GM18517 (cell line): ENCODE results near the gene CNTNAP1.
A peak's percentile ranks its signal among the peaks of the same experiment; 100 is the strongest.

Experiments
- ATAC-seq: cut with Tn5 transposase; IDR thresholded peaks from one replicate; pipeline ENCODE4 v1.9.1; 2021; ENCODE audit warnings: mild to moderate bottlenecking, moderate library complexity; ENCODE audit not compliant: unreplicated experiment

The CNTNAP1 gene

DNA sequence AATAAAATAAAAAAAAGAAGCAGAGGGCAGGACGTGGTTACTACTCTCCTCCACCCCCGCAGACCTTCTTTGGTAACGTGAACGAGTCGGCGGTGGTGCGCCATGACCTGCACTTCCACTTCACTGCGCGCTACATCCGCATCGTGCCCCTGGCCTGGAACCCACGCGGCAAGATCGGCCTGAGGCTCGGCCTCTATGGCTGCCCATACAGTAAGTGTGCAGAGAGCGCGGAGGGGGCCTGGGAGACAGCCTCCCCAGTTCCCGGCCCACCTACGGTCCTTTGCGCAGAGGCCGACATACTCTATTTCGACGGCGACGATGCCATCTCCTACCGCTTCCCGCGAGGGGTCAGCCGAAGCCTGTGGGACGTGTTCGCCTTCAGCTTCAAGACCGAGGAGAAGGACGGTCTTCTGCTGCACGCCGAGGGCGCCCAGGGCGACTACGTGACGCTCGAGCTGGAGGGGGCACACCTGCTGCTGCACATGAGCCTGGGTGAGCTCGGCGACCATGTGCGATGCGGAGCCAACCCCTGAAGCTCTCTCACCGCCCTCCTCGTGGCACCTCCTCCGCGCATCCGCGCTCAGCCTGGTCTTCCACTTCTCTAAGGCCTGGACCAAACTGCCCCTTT is 2.7 kb downstream of the CNTNAP1 start:
- ATAC-seq = no peak

DNA sequence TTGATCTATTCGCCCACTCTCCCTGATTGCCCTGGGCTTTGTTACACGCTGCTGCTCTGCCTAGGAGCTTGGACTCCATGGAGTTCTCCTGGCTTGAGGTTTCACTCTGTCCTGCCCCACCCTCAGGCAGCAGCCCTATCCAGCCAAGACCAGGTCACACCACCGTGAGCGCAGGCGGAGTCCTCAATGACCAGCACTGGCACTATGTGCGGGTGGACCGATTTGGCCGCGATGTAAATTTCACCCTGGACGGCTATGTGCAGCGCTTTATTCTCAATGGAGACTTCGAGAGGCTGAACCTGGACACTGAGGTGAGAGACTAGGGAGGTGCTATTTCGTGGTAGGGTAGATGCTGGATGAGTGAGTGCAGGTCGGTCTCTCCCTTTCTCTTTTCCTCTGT is 3.5 kb downstream of the CNTNAP1 start:
- ATAC-seq = no peak

DNA sequence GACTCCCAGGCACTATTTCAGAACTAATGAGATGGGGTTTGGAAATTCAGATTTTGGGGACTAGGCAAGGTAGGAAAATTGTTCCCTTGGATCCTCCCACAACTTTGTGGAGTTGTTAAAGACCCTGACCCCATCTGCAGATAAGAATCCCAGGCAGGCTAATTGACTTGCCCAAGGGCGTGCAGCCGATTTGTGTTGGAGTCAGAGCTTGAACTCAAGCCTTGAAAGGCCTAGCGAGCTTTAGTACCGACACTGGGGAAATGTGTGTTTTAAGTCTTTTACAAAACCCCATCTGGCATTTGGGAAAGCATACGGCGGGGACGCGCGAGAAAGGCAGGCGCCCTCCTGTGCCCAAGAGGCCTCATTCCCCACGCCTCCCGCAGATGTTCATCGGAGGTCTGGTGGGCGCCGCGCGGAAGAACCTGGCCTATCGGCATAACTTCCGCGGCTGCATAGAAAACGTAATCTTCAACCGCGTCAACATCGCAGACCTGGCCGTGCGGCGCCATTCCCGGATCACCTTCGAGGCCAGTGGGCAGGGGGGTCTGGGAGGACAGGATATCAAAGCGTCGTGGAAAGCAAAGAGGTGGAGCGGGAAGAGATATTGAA is 4.3 kb downstream of the CNTNAP1 start:
- no peak for ATAC-seq

DNA sequence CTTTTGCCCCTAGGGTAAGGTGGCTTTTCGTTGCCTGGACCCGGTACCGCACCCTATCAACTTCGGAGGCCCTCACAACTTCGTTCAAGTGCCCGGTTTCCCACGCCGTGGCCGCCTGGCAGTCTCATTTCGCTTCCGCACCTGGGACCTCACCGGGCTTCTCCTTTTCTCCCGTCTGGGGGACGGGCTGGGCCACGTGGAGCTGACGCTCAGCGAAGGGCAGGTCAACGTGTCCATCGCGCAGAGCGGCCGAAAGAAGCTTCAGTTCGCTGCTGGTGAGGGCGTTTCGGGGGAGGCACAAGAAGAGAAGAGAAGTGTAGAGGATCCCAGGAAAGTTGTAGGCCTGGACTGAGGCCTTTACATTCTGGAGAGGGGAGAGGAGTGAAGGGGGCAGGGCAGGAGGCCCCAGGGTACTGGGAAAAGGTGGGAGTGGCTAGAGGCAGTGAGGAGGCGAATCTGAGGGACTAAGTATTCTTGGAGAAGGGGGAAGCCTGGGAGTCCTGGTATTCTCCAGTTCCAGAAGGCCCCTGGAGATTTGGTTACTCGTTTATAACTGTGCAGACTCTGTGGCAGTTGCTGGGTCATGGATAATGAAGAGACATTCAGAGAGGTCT is 5.5 kb downstream of the CNTNAP1 start:
- no peak for ATAC-seq

DNA sequence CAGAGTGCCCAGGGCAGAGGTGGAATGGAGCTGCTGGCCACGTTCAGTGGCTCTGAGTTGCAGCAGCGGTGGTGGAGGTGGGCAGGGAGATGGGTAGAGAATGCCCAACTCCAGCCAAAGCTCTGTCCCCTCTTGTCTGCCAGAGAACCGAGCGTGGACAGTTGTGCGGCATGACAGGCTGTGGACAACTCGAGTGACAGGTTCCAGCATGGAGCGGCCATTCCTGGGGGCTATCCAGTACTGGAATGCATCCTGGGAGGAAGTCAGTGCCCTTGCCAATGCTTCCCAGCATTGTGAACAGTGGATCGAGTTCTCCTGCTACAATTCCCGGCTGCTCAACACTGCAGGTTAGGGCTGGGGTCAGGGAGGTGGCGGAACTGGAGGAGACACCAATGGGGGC is 8.3 kb downstream of the CNTNAP1 start:
- ATAC-seq = no peak

DNA sequence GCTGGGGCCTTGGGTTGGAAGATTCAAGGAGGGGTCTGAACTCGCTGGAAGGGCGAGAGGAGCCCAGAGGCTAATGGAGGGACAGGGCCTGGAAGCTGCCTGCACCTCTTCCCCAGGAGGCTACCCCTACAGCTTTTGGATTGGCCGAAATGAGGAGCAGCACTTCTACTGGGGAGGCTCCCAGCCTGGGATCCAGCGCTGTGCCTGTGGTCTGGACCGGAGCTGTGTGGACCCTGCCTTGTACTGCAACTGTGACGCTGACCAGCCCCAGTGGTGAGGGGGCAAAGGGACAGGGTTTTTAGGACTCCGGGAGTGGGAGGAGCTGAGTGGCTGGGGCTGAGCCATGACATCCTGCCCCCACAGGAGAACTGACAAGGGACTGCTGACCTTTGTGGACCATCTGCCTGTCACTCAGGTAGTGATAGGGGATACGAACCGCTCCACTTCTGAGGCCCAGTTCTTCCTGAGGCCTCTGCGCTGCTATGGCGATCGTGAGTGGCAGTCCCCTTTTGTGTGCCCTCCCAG is 8.8 kb downstream of the CNTNAP1 start:
- no peak for ATAC-seq

DNA sequence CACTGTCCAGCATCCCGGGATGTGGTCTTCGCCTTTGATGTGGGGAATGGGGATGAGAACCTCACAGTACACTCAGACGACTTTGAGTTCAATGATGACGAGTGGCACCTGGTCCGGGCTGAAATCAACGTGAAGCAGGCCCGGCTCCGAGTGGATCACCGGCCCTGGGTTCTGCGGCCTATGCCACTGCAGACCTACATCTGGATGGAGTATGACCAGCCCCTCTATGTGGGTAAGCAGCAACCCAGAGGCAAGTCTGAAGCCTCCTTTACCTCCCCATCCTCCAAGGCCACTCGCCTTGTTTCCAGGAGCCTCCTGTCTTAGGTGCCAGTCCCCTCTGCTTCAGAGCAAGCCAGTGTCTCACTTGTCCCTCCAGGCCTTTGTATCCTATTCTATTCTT is 10.2 kb downstream of the CNTNAP1 start:
- no peak for ATAC-seq

DNA sequence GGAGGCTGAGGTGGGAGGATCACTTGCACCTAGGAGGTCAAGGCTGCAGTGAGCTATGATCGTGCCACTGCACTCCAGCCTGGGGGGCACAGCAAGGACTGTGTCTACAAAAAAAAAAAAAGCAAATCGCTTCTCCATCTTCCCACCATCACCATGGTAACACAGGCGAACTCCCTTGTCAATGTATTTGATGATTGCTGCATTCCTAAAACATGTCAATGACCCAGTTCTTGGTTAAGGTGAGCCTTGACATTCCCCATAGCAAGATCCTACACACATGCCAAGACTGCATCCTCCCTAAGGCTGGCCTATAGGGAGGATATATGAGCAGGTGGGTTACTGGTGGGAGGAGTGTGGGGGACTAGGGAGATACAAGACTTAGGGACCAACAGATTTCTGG is 12.2 kb downstream of the CNTNAP1 start:
- no peak for ATAC-seq

DNA sequence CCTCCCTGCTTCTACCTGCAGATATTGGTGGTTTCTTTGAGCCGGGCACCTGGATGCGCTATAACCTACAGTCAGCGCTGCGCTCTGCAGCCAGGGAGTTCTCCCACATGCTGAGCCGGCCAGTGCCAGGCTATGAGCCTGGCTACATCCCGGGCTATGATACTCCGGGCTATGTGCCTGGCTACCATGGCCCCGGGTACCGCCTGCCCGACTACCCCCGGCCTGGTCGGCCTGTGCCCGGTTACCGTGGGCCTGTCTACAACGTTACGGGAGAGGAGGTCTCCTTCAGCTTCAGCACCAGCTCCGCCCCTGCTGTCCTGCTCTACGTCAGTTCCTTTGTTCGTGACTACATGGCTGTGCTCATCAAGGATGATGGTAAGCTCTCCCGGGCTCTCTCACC is 13.2 kb downstream of the CNTNAP1 start:
- no peak for ATAC-seq

DNA sequence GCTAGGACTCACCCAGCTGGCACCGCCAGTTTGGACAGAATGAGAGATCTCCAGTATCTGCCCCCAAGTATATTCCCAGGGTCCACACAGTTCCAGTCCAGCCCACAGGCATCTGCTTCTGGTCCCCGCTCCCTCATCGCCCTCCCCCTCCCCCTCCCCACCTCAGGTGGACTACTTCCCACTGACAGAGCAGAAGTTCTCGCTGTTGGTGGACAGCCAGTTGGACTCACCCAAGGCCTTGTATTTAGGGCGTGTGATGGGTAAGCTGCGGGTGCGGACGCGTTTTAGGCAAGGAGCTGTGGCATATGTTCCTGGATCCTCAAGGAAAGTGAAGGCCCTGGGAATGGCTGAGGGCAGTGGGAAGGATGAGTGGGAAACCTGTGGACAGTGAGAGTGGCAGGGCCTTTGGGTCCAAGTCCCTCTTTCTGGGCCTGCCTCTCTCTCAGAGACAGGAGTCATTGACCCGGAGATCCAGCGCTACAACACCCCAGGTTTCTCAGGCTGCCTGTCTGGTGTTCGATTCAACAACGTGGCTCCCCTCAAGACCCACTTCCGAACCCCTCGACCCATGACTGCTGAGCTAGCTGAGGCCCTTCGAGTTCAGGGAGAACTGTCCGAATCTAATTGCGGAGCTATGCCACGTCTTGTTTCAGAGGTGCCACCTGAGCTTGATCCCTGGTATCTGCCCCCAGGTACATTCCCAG is 14.9 kb downstream of the CNTNAP1 start:
- ATAC-seq = no peak

DNA sequence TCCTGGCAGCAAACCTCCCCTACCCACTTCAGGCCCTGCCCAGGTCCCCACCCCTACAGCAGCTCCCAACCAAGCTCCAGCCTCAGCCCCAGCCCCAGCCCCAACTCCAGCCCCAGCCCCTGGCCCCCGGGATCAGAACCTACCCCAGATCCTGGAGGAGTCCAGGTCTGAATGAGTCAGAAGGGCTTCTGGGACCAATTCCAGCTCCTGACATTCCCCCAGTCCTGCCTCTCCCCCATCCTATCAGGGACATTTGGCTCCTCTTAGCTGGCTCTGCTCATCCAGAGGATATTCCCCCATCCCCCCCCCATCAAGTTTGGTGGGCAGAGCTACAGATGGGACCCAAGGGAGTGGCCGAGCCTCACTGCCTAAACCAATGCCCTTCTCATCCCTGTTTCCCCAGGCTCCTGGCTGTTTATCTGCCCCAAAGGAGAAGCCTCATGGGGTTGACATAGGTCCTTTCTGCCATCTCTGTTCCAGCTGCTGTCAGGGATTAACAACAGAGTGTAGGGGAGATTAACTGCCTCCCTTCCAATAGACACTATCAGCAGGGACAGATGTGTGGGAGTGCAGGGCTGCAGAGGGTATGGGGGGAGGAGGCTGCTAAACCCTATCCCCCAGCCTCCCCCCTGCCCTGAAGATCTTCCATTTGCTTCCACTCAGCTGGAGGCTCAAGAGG is 16.5 kb downstream of the CNTNAP1 start:
- ATAC-seq = no peak

DNA sequence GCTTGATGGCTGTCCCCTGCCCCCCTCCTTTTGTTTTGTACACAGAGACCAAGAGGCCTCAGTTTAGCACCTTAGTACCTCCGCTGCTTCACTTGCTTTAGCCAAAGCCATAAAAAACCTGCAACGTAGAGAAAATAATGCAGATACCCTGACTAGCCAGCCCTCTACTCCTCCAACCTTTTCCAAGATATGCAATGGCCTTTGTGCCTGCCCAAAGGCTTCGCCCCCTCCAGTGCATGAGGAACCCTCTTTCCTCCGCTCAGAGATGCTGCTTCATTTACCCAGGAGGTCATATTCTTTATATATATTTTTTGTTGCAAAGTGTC is 17.0 kb downstream of the CNTNAP1 start:
- no peak for ATAC-seq

DNA sequence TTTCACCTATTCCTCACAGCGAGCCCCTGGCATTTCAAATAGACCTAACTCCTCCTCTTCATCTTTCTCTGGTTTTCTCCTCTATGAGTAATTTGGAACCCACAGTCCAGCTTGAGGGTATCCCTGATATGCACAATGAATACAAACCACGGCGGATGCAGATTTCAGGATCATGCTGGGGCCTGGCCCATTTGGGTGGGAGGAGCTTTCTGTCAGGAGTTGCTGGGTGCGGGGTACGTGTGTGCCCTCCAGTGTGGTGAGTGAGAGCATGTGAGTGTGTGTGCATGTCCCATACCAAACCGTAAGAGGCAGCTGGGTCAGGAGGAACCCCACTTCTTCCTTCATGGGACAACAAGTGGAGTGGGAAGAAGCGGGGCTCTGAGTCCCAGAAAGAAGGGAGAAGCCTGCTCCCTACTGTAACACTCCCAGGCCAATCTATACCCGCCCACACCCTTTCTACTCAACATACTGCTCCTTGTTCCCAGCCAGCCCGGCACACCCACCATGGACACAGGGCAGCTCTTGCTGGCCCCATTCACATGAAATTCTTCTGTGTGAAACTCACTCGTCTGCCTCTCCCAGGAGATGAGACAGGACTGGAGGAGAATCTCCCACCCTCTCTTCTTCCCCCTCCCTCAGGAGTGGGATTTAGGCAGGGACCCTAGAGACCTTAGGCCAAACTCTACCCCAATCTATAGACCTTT is 18.4 kb downstream of the CNTNAP1 start:
- no peak for ATAC-seq

DNA sequence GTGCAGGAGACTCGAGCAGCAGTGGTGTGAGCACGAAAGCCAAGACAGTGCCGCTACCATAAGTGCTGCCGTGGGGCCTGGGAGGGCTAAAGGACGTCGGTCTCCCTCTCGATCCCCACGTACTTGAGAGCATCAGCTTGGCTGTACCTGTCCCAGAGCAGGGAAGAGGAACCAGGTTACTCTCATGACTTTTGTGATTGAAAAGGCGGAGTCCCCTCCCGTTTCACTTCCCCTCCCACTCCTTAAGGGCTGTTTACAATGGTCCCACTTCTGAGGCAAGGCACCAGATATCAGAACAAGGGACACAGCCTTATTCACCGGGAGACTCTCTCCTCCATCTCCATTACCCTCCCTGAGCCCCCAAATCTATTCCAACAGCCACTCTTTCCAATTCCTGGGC is 20.1 kb downstream of the CNTNAP1 start:
- ATAC-seq = no peak

DNA sequence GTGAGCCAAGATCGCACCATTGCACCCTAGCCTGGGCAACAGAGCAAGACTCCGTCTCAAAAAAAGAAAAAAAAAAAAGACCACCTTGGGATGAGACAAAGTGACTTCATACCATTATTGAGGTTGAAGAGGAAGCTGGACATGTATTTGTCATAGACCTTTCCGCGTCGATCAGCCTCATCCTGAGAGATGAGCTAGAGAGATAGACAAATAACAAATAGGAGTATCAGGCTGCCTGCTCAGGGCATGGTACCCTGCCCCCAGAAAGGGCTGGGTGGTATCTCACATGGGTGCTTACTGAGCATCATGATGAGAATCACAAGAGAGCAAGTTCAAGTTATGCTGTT is 22.1 kb downstream of the CNTNAP1 start:
- peak; percentile 17 for ATAC-seq

DNA sequence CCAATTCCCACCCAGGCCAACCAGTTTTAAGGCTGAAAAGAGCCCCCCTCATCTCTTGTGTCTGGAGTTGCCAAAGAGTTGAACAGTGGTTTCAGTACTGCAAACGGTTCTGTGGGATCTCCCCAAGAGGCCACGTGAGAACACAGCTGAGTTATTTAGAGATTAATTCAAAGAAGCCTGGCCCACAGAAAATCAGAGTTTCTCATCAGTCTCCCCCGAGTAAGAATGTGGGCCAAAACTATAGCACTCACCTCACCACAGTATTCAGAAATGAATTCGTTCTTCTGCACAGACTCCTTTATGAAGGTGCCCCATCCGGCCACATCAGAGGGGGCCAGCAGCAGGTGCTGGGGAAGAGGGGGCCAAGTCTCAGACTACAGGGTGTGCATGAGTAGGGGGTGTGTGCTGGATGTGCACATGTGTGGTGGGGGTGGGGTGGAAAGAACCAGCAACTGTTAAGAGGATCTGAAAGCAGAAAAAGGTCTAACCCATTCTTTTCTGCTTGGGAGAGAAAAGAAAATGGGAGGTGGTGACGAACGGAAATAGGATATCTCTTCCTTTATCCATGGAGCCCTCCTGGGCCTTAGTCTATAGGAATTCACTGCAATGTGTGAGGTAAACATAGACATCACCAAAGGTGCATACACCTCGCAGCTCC is 22.6 kb downstream of the CNTNAP1 start:
- peak; percentile 62 for ATAC-seq

DNA sequence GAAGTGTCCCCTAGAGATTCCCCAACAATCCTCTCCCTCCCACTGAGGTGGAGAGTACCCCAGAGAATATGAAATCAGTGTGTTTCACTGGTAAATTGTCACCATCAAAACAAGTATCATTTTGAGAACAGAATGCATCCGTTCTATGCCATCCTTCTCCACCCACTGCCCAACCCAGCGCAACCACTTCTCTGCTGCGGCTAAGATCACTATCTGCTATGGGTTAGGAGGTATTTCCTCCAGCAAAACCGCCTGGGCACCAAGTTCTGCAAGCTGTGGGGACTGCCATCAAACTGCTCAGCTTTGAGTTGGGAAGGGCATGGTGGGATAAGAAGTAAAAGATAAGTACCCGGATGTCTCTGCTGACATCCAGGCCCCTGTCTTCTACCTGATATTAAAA is 24.4 kb downstream of the CNTNAP1 start:
- no peak for ATAC-seq

DNA sequence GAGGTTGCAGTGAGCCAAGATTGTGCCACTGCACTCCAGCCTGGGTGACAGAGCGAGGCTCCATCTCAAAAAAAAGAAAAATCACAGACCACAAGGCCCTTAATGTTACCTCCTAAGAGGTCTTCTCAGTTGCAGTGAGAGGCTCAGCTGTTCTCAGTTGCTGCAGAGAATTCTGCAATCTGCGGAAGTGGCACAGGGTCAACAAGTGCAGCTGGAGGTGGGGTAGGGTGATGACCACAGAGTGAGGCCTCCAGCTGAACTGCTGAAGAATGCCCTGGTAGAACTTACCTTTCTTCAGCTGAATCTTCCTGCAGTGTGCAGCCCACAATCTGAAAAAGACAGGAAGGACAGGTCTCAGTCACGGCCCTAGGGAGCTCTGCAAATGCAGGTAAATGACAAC is 26.3 kb downstream of the CNTNAP1 start:
- ATAC-seq = no peak

DNA sequence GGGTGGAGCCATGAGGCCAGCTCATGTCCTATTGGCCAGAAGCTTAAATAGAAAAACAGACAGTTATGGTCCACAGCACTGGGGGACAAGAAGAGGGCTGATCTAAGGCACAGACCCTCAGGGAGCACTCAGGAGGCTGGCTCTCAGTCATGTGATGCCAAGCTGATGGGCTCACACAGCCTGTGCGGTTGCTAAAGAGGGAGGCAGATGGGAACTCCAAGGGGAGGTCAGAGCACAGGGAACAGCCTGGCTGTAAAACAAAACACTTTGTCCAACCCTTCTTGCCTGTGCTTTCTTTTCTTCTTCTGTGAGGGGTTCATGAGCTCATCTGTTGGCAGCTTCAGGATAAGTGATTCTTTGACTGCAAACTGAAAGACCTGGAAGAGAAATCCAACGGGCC is 27.2 kb downstream of the CNTNAP1 start:
- ATAC-seq = no peak

DNA sequence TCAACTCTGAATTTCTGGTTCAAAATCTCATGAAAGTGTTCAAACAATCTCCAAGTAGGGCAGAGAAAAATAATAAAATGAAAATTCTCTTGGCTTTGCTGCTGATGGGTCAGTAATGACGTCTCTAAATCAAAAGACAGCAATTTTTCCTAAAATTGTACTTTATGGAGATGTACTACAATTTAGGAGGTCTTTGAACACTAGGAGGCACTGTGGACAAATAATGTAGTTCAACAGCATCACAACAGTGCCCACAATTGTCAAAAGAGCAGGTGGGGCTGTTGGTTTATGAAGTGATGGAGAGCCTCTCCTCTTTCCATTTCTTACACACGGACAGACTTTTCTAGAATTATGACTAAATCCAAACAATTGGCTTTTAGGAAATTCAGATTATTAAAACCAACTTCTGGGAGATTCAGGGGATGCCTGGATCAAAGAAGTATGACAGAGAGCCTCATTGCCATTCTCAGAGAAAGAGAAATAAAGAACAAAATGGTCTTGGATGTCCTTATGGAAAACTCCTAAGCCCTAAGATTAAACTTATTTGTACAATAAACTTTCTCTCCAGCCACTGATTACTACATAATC is 38.8 kb downstream of the CNTNAP1 start:
- ATAC-seq = no peak
